Measurements from ENCODE around the gene DDX4.

DNA sequence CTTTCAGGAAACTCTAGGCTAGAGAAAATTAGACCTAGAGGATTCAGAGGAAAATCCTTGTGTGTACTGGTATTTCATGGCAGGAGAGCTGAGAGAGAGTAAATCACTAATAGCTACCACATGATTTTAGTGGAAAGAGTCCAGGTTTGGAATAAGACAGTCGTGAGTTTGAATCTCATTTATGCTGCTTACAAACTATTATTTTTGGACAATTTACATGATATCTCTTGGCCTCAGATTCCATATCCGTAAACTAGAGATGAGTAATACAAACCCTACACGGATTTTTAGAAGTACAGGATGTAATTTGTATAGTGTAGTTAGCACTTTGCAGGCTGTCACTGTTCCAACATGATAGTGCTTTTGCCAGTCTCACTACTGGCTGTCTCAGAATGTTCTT lies 116.0 kb downstream of the DDX4 start:
- TF ChIP-seq, protein P1, sequence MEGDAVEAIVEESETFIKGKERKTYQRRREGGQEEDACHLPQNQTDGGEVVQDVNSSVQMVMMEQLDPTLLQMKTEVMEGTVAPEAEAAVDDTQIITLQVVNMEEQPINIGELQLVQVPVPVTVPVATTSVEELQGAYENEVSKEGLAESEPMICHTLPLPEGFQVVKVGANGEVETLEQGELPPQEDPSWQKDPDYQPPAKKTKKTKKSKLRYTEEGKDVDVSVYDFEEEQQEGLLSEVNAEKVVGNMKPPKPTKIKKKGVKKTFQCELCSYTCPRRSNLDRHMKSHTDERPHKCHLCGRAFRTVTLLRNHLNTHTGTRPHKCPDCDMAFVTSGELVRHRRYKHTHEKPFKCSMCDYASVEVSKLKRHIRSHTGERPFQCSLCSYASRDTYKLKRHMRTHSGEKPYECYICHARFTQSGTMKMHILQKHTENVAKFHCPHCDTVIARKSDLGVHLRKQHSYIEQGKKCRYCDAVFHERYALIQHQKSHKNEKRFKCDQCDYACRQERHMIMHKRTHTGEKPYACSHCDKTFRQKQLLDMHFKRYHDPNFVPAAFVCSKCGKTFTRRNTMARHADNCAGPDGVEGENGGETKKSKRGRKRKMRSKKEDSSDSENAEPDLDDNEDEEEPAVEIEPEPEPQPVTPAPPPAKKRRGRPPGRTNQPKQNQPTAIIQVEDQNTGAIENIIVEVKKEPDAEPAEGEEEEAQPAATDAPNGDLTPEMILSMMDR (IDR thresholded peaks at IDR 0.05): no peak
- no peak for TF ChIP-seq POLR2A (IDR thresholded peaks at IDR 0.05)

Data from adrenal gland (tissue), 5 donors.